ENCODE results near the gene NEUROG1.

NEUROG1 gene

GRCh38 chr5:135535820-135536801 is at the start of gene NEUROG1:
Gene NEUROG1 (minus strand): TSS chr5:135535964. CDS start chr5:135535690, 274 bp downstream.
- no peak for FAIRE-seq

- no peak for FAIRE-seq
These were observed 49.2 kb upstream of the NEUROG1 start for GRCh38 chr5:135584918-135585317.

GRCh38 chr5:135584276-135584675 is 48.5 kb upstream of the NEUROG1 start:
- FAIRE-seq, result no peak

GRCh38 chr5:135582099-135582781 is 46.5 kb upstream of the NEUROG1 start:
- FAIRE-seq, result no peak

- FAIRE-seq, result no peak
These were observed 43.0 kb upstream of the NEUROG1 start, which contains the start of gene CXCL14 for GRCh38 chr5:135578685-135579341. Gene CXCL14 (minus strand): TSS chr5:135578991. CDS start chr5:135578778, 213 bp downstream.

GRCh38 chr5:135578305-135578684 is 42.5 kb upstream of the NEUROG1 start:
- FAIRE-seq, result no peak

GRCh38 chr5:135577421-135577820 is 41.7 kb upstream of the NEUROG1 start:
- no peak for FAIRE-seq

GRCh38 chr5:135576075-135576599 is 40.4 kb upstream of the NEUROG1 start:
- FAIRE-seq, result no peak

GRCh38 chr5:135574493-135574892 is 38.7 kb upstream of the NEUROG1 start:
- FAIRE-seq, result no peak

GRCh38 chr5:135571902-135572301 is 36.1 kb upstream of the NEUROG1 start:
- FAIRE-seq, result no peak

GRCh38 chr5:135571066-135571609 is 35.4 kb upstream of the NEUROG1 start:
- FAIRE-seq, result no peak

GRCh38 chr5:135570453-135570764 is 34.6 kb upstream of the NEUROG1 start:
- no peak for FAIRE-seq

GRCh38 chr5:135569755-135570452 is 34.1 kb upstream of the NEUROG1 start:
- FAIRE-seq, result no peak

GRCh38 chr5:135568923-135569360 is 33.2 kb upstream of the NEUROG1 start:
- no peak for FAIRE-seq

- FAIRE-seq, result no peak
These were observed 32.5 kb upstream of the NEUROG1 start for GRCh38 chr5:135568246-135568645.

- no peak for FAIRE-seq
These were observed 31.9 kb upstream of the NEUROG1 start for GRCh38 chr5:135567661-135568060.

GRCh38 chr5:135566422-135567400 is 30.9 kb upstream of the NEUROG1 start:
- no peak for FAIRE-seq

- FAIRE-seq, result no peak
These were observed 30.1 kb upstream of the NEUROG1 start for GRCh38 chr5:135565725-135566421.

GRCh38 chr5:135565266-135565665 is 29.5 kb upstream of the NEUROG1 start:
- FAIRE-seq, result no peak

GRCh38 chr5:135564331-135564730 is 28.6 kb upstream of the NEUROG1 start:
- FAIRE-seq, result no peak

Data from colon (tissue), 2 donors.